DND-41 (cell line): Measurements from ENCODE around the gene SPATS2L.

Source experiments
- EZH2 ChIP-seq: IDR thresholded peaks from 3 replicates; pipeline ENCODE4 v1.6.1; 2012; ENCODE audit warnings: borderline replicate concordance, low read depth, mild to moderate bottlenecking, moderate library complexity, low read length, inconsistent platforms; ENCODE audit not compliant: severe bottlenecking
- TF ChIP-seq, protein P1 (sequence below): IDR thresholded peaks from 2 replicates; pipeline ENCODE4 v1.5.1; 2012; ENCODE audit warnings: borderline replicate concordance, low read length, moderate library complexity, mild to moderate bottlenecking; ENCODE audit not compliant: poor library complexity, severe bottlenecking; ENCODE audit errors: extremely low read depth

DNA sequence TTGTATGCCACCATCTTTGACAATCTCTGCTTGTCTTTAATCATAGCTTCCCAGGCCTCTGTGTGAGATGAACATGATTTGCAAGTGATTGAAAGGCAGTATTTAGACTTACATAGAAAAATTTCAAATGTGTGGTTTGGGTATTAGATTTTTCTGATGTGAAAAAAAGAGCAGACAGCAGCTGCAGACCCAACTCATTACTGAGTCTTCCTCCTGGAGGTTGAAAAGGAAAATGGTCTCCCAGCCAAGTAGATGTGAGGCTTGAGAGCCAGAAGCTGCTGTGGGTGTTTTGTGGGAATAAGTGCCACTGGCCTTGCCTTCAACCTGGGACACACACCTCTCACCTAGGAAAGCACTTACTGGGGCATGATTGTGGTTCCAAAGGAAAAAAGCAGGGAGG, 110.9 kb downstream of the SPATS2L start:
- TF ChIP-seq, protein P1, sequence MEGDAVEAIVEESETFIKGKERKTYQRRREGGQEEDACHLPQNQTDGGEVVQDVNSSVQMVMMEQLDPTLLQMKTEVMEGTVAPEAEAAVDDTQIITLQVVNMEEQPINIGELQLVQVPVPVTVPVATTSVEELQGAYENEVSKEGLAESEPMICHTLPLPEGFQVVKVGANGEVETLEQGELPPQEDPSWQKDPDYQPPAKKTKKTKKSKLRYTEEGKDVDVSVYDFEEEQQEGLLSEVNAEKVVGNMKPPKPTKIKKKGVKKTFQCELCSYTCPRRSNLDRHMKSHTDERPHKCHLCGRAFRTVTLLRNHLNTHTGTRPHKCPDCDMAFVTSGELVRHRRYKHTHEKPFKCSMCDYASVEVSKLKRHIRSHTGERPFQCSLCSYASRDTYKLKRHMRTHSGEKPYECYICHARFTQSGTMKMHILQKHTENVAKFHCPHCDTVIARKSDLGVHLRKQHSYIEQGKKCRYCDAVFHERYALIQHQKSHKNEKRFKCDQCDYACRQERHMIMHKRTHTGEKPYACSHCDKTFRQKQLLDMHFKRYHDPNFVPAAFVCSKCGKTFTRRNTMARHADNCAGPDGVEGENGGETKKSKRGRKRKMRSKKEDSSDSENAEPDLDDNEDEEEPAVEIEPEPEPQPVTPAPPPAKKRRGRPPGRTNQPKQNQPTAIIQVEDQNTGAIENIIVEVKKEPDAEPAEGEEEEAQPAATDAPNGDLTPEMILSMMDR = no peak
- TF ChIP-seq EZH2 = no peak
